IMR-90 (cell line): ENCODE data around the gene ZSWIM5.

ENCODE experiments used
- CEBPB ChIP-seq: IDR thresholded peaks from 2 replicates; pipeline ENCODE4 v1.6.1; 2012; ENCODE audit warnings: low read depth, low read length, improper control_type of control experiment
- POLR2A ChIP-seq: IDR thresholded peaks from 2 replicates; pipeline ENCODE4 v1.6.1; 2012; ENCODE audit warnings: mild to moderate bottlenecking, low read depth, low read length

GRCh38 chr1:45205011-45205909 is 1.1 kb downstream of the ZSWIM5 start:
- TF ChIP-seq POLR2A (no peak), CEBPB (no peak)
